Forelimb muscle (tissue), 1 donor: ENCODE measurements around the gene CACHD1. TPM values are rescaled to one million over a fixed set of nuclear protein-coding genes. Genes with fewer than 3 reads are reported as not detected.

ENCODE experiments used
- DNase-seq: peaks from one replicate; pipeline ENCODE4 v3.0.0-alpha.2; 2013; ENCODE audit warnings: low read depth
- polyA plus RNA-seq: library from polyadenylated mRNA; unstranded; fragments of 120-200 nt; gene quantifications from one replicate; pipeline ENCODE4 v1.2.1, GENCODE V29; 2013; ENCODE audit not compliant: insufficient read length

The CACHD1 gene
- polyA plus RNA-seq, 1 donor, result 10.6 TPM

- DNase-seq, result no peak
Measured at GRCh38 chr1:64549464-64550239, 79.7 kb downstream of the CACHD1 start.

DNA sequence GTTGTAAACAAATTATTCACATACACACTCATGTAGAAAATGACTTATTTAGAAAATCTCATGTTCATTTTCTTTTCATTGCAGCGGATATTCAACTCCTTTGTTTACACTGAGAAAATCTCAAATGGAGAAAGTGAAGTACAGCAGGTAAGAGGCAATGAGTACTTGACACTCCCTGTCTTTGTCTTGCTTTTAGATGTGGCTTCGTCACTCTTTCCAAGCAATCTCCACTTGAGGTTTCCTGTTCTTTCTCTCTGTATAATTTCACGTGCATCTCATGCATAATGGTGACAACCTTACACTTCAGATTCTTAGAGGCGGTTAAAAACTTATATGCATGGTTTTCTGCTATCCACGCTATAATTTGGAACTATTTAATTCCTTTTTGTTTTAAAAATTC, 80.6 kb downstream of the CACHD1 start:
- DNase-seq, result no peak

DNA sequence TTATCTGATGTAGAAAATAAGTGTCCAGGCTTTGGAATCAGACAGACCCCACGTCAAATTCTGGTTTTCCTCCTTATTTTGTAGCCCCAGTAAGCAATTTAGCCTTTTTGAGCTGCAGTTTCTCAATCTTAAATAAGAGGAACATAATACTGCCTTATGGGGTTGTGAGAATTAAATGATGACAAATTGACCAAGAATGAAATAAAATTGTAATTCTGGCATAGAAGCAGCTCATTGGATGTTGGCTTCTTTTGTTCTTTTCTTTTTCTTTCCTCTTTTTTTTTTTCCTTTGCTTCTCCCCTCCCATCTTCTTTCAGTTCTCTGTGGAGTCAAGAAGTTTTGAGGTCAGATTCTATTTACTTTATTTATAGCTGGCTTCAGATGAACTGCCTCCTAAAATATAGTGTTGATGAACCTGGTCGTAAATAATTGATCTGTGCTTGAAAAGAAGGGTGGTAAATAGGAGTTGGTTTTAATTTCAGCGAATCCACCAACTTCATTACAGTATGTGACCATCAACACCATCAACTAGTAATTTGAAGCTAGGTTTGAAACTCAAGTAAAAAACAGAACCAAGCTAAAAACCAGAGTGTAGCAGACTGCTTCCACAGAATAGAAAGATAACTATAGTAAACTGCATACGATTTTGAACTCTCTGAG, 81.1 kb downstream of the CACHD1 start:
- DNase-seq, result no peak

GRCh38 chr1:64553285-64553684, 83.4 kb downstream of the CACHD1 start:
- DNase-seq, result no peak

GRCh38 chr1:64555947-64556346, 86.0 kb downstream of the CACHD1 start:
- DNase-seq, result no peak

DNA sequence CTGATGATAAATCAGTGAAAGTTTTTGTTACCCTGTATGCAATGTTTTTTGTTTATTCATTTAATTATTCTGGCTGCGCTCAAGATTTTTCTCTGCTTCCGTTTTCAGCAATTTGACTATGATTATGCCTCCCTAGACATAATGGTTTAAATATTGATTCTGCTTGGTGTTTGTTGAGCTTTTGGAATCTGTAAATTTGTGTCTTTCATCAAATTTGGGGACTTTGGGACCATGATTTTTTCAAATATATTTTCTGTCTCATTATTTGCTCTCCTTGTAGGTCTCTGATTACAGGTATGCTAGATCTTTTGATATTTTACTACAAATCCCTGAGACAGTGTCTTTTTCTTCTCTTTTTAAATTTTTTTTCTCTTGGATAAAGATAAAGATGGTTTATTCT, 92.1 kb downstream of the CACHD1 start:
- no peak for DNase-seq

- no peak for DNase-seq
Measured at GRCh38 chr1:64563958-64564565, 94.1 kb downstream of the CACHD1 start.

- DNase-seq, result no peak
Measured at GRCh38 chr1:64564891-64565290, 95.0 kb downstream of the CACHD1 start.

DNA sequence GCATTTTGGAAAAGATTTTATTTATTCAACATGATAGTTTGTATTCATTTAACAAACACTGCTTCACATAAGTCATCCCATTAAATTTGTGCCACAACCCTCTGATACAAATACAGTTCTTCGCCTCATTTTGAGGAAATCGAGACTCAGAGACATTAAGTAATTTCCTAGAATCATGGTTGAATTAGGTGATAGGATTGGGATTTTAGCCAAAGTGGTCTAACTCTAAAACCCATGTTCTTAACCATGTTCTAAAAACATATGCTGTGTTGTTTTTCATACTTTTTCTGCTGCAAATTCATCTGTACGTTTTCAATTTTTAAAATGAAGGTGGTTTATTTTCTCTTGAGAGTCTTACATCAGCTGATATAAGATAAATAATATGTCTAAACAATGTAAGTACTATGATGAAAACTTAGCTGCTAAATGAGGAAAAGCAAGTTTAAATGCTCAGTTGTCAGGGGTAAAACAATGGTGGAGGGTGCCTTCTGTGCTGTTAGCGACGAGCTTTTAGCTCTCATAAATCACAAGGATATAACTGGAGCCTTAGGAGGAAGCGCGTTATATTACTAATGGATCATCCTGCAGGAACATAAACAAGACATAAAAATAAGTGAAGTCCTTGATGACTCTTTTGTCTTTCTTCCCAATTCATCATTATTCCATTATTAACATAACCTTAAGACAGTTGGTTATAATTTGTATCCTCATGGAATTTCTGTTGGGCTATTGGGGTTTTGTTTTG, 97.7 kb downstream of the CACHD1 start:
- DNase-seq, result no peak

- no peak for DNase-seq
Measured at GRCh38 chr1:64568171-64568450, 98.2 kb downstream of the CACHD1 start.

GRCh38 chr1:64569411-64569810, 99.5 kb downstream of the CACHD1 start:
- no peak for DNase-seq

DNA sequence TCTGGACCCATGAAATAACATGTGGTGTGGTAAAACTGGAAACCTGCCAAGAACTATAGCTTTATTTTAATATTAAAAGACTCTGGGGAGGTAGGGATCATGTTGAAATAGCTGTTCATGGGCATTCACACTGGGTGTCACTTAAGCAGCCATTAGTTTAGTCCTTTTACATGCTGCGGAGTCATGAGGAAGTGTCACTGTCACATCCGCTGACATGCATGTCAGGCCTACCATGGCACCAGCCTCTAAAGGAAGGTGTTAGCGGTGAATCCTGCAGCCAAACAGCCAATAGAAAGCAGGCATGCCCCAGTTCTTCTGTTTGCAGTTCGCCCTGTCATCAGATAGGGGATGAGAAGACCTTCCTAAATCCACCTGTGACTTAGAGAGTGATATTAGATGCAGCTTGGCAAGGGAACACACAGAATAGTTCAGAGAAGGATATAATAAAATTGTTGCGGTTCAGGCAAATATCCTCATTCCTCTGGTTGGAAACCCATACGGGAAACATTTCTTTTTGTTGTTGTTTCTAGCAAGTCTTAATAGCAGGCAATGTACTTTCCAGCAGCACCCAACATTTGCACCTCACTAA, 100.4 kb downstream of the CACHD1 start:
- DNase-seq, result no peak

- DNase-seq, result no peak
Measured at GRCh38 chr1:64572222-64572900, 102.4 kb downstream of the CACHD1 start.

DNA sequence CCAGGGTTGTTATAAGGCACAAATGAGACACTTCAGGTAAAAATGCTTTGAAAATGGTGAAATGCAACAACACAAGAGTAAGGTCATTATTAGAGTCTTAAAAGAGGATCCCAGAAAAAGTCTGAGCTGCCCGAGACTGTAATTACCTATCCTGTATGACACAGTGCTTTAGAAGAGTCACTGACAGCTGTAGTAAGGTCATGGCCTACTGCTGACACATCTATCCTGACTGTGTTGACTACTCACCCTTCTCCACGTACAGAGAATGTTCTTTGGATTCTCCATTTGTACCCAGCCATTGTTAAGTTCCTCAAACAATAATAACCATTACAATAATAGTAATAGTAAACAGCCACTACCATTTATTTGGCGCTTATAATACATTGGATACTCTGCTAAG, 104.4 kb downstream of the CACHD1 start:
- no peak for DNase-seq

DNA sequence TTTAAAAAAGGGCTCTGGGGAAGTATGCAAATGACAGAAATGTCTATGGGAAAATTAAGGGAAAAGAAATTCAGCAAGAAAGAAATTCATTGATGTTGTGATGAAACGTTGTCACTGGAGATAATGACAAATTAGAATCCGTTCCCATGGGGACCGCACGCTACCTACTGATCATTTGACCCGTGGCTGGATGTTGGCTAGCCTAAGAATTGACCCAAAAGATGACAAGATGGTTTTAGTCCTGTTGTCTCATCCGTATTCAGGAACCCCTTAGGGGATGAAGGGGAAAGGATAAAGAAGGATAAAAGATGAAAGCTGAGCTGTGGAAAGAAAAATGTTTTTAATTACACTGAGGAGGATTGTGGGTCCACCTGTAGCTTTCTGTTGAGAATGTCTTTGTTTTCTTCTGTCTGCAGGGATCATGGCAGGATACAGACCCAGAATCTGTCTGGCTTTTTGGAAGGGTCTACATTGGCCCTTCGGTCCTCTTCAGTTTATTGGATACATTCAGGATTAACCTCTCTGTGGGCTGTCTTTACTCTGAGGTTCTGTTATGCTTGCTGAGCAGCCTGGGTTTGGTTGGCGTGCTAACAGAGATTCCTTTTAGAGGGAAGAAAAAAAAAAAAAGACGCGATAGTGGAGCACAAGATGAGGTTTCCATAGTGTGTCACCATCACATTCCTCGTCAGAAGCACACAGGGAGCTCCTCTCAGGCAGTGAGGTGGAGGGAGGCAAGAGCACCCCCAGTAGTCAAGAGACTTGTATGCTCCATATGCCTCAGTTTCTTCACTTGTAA, 106.2 kb downstream of the CACHD1 start:
- no peak for DNase-seq

GRCh38 chr1:64578270-64578973, 108.5 kb downstream of the CACHD1 start:
- no peak for DNase-seq

DNA sequence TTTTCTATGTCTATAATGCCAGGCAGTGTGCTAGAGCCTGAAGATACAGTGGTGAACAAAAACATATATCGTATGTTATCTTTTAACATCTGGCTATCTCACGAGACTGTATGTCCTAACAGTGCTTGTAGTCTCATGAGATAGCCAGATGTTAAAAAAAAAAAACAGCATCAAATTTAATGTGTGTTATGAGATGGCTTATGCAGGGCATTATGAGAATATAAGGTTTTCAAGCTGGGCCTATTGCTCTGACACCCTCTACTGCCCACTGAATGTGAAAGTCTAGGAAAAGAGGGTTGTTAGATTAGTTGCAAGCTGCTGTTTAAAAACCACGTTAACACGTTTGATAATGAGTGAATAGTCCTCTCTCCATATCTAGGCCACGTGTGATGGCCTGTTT, 109.8 kb downstream of the CACHD1 start:
- DNase-seq, result no peak

GRCh38 chr1:64581135-64581842, 111.4 kb downstream of the CACHD1 start:
- DNase-seq, result no peak

DNA sequence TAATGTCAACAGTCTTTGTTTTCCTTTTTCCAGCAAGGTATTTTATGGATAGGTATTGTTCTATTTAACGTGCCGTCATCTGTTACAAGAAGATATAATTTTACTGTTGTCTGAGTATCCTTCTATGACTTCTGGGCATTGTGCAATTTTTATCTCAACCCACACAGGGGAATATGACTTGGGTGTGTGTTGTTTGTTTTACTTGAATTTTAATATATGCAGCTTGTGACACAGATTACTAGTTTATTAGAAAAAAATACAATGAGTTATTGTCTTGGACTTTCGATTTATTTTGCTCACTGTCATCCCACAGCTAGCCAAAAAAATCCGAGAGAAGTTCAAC, 111.9 kb downstream of the CACHD1 start:
- DNase-seq, result no peak

DNA sequence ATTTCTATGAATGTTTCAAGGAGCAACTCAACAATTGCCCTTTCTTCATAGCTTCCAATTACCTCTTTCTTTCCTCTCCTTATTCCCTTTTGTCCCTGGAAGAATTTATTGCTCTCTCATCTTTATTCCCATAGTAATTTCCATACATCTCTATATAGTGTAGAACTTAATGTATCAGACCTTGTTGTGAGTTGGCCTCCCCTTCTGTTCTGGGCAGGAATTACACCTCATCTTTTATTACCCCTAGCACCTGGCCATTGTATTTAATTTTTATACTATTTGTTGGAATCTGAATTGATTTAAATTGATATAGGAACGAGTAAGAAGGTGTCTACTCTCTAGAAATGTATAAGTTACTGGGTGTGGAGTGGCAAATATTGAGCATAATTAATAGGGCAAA, 114.5 kb downstream of the CACHD1 start:
- DNase-seq, result no peak
